Natural killer cell (primary cell): ENCODE measurements around the gene RBP7. TPM values are rescaled to one million over a fixed set of nuclear protein-coding genes. Genes with fewer than 3 reads are reported as not detected.
A peak's percentile ranks its signal among the peaks of the same experiment; 100 is the strongest.

Experiments
- ATAC-seq, 3 donors: fragments of 150-1000 bp in 2 of 3; fragments of 200-7000 bp in 1 of 3; cut with Tn5 transposase; 1 replicate in 1 of 3; 2 replicates in 2 of 3; pipeline ENCODE4 v1.10.0; 2021; ENCODE audit warnings: mild to moderate bottlenecking in 2 of 3, moderate library complexity in 2 of 3
- DNase-seq, 2 donors: peaks; one replicate each; pipeline versions ENCODE4 v3.0.0 to v3.0.0-alpha.2; 2013 to 2021; ENCODE audit warnings: mixed read lengths in 1 of 2
- H3K27ac ChIP-seq: one replicate; pipeline ENCODE4 v1.5.1; 2013; ENCODE audit warnings: mild to moderate bottlenecking, low read length
- H3K27me3 ChIP-seq: one replicate; pipeline ENCODE4 v1.6.1; 2013; ENCODE audit warnings: low read length; ENCODE audit not compliant: control insufficient read depth, insufficient read depth
- H3K36me3 ChIP-seq: one replicate; pipeline ENCODE4 v1.6.1; 2013; ENCODE audit warnings: low read length; ENCODE audit not compliant: control insufficient read depth, insufficient read depth
- H3K4me1 ChIP-seq: one replicate; pipeline ENCODE4 v1.6.1; 2013; ENCODE audit warnings: low read length; ENCODE audit not compliant: control insufficient read depth, insufficient read depth
- H3K4me3 ChIP-seq: one replicate; pipeline ENCODE4 v1.5.1; 2013; ENCODE audit warnings: low read length
- H3K9me3 ChIP-seq: one replicate; pipeline ENCODE4 v1.6.1; 2013; ENCODE audit warnings: low read length; ENCODE audit not compliant: control insufficient read depth, insufficient read depth
- H3K27ac Mint-ChIP-seq, 2 donors: one replicate each; pipeline ENCODE4 v1.8.0; 2022; ENCODE audit warnings: mild to moderate bottlenecking in 2 of 2, mixed read lengths in 2 of 2, moderate library complexity in 1 of 2
- H3K27me3 Mint-ChIP-seq, 2 donors: one replicate each; pipeline ENCODE4 v1.8.0; 2022; ENCODE audit warnings: low read depth in 2 of 2, mixed read lengths in 2 of 2
- H3K36me3 Mint-ChIP-seq: one replicate; pipeline ENCODE4 v1.8.0; 2022; ENCODE audit warnings: mixed read lengths
- H3K4me1 Mint-ChIP-seq, 2 donors: one replicate each; pipeline ENCODE4 v1.8.0; 2022; ENCODE audit warnings: mixed read lengths in 2 of 2
- H3K4me3 Mint-ChIP-seq: one replicate; pipeline ENCODE4 v1.8.0; 2022; ENCODE audit warnings: mild to moderate bottlenecking, moderate library complexity, mixed read lengths
- H3K9me3 Mint-ChIP-seq, 2 donors: one replicate each; pipeline ENCODE4 v1.8.0; 2022; ENCODE audit warnings: mixed read lengths in 2 of 2
- CTCF ChIP-seq: fragments of 200-600 bp; IDR thresholded peaks from one replicate; pipeline ENCODE4 v1.8.0; 2022; ENCODE audit warnings: antibody characterized with exemption
- WGBS: methylation state at CpG from one replicate; pipeline ENCODE4 v1.1.7; 2013; ENCODE audit warnings: missing lambda C conversion rate; ENCODE audit not compliant: insufficient coverage; 5-methylcytosine and 5-hydroxymethylcytosine counted together
- intact Hi-C: fragments of 100-400 bp; cut with micrococcal nuclease; formaldehyde crosslinking; loops from one replicate; pipeline ENCODE4 v1.14.2; 2022
- total RNA-seq, 4 donors: library from RNA; stranded (reverse); fragments of 120-200 nt in 1 of 4; gene quantifications; one replicate each; pipeline versions ENCODE4 v1.2.3 to v1.2.4, GENCODE V29; 2013 to 2022

Gene RBP7
- total RNA-seq, 3 donors from 2014 or later (not counting 1 experiment from before 2014, with no cell fraction given), result 0.89 to 2.3 (median 1.5) TPM

GRCh38 chr1:10032590-10033358 lies 35.7 kb downstream of the RBP7 start, which contains the start of gene UBE4B:
Gene UBE4B, plus strand, starts transcription at chr1:10032958. Its CDS starts 713 bp downstream, at chr1:10033671.
- peak; percentile 79 for TF ChIP-seq CTCF
- Mint-ChIP-seq H3K4me1 (peaks cover 24% of the 10 kb centered on the region in 2 donors), H3K4me3 (peak within 1 kb of the TSS; percentile 93), H3K36me3 (no peaks in the 10 kb centered on the region), H3K27ac (peak within 1 kb of the TSS; percentile 83 to 98), H3K9me3 (no peaks in the 10 kb centered on the region), H3K27me3 (no peaks in the 10 kb centered on the region)
- H3K36me3 ChIP-seq, result peaks cover 14% of the 10 kb centered on the region
- ATAC-seq, result peak; percentile 96 to 100 (median 96)
- peaks cover 11% of the 10 kb centered on the region for H3K4me1 ChIP-seq
- WGBS, result under 1% methylated on average over 61 of the region's 73 CpGs
- peak within 1 kb of the TSS; percentile 91 for H3K4me3 ChIP-seq
- H3K9me3 ChIP-seq, result no peaks in the 10 kb centered on the region
- no peaks in the 10 kb centered on the region for H3K27me3 ChIP-seq
- intact Hi-C loops, result loop anchor here (1.0 to 2.0 kb wide), 4 partner anchors 82 to 157 kb away; partner anchors contain the start of genes CTNNBIP1, LZIC and NMNAT1
- H3K27ac ChIP-seq, result peak within 1 kb of the TSS; percentile 88
- peak; percentile 99 to 100 for DNase-seq

- TF ChIP-seq CTCF, result no peak
- H3K27ac Mint-ChIP-seq, result peak overlapping the region; percentile 83 to 98
- peaks cover 24% of the 10 kb centered on the region in 2 donors for H3K4me1 Mint-ChIP-seq
- WGBS, result under 1% methylated on average over 19 of the region's 19 CpGs
- Histone ChIP-seq H3K9me3 (no peaks in the 10 kb centered on the region), H3K27ac (peak overlapping the region; percentile 88), H3K27me3 (no peaks in the 10 kb centered on the region), H3K4me1 (peaks cover 11% of the 10 kb centered on the region), H3K36me3 (peaks cover 18% of the 10 kb centered on the region), H3K4me3 (peak overlapping the region; percentile 91)
- DNase-seq (peak in 1 of 2 donors; percentile 19), ATAC-seq (peak; percentile 12 to 41 (median 21))
- no peaks in the 10 kb centered on the region for H3K27me3 Mint-ChIP-seq
- intact Hi-C loops, result loop anchor here (2.0 kb wide), 1 partner anchor 91 kb away; the partner anchor contains the start of genes LZIC and NMNAT1
- H3K9me3 Mint-ChIP-seq, result no peaks in the 10 kb centered on the region
- no peaks in the 10 kb centered on the region for H3K36me3 Mint-ChIP-seq
- peak overlapping the region; percentile 93 for H3K4me3 Mint-ChIP-seq
Measured at GRCh38 chr1:10033359-10033845, 36.4 kb downstream of the RBP7 start.

GRCh38 chr1:10042746-10043145 lies 45.7 kb downstream of the RBP7 start:
- H3K9me3 Mint-ChIP-seq, result no peaks in the 10 kb centered on the region
- ATAC-seq, result no peak
- Histone ChIP-seq H3K4me3 (no peak overlapping the region), H3K27ac (no peak overlapping the region), H3K27me3 (no peaks in the 10 kb centered on the region), H3K36me3 (peaks cover 11% of the 10 kb centered on the region), H3K9me3 (no peaks in the 10 kb centered on the region), H3K4me1 (no peaks in the 10 kb centered on the region)
- H3K4me1 Mint-ChIP-seq, result peaks cover 21 to 29% of the 10 kb centered on the region in 2 donors
- TF ChIP-seq CTCF, result no peak
- 97% methylated on average over 4 of the region's 4 CpGs for WGBS
- intact Hi-C loops, result no loop called here
- H3K36me3 Mint-ChIP-seq, result no peaks in the 10 kb centered on the region
- H3K27ac Mint-ChIP-seq, result no peak overlapping the region
- no peaks in the 10 kb centered on the region for H3K27me3 Mint-ChIP-seq
- H3K4me3 Mint-ChIP-seq, result no peak overlapping the region
- no peak for DNase-seq
